ENCODE data around the gene RAI1.

The RAI1 gene

GRCh38 chr17:17789410-17789809 is 108.2 kb downstream of the RAI1 start:
- TF ChIP-seq, protein P1, sequence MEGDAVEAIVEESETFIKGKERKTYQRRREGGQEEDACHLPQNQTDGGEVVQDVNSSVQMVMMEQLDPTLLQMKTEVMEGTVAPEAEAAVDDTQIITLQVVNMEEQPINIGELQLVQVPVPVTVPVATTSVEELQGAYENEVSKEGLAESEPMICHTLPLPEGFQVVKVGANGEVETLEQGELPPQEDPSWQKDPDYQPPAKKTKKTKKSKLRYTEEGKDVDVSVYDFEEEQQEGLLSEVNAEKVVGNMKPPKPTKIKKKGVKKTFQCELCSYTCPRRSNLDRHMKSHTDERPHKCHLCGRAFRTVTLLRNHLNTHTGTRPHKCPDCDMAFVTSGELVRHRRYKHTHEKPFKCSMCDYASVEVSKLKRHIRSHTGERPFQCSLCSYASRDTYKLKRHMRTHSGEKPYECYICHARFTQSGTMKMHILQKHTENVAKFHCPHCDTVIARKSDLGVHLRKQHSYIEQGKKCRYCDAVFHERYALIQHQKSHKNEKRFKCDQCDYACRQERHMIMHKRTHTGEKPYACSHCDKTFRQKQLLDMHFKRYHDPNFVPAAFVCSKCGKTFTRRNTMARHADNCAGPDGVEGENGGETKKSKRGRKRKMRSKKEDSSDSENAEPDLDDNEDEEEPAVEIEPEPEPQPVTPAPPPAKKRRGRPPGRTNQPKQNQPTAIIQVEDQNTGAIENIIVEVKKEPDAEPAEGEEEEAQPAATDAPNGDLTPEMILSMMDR (IDR thresholded peaks at IDR 0.05; ENCODE audit: low read depth, low read length) = no peak
- DNase-seq (ENCODE audit: low read depth in 2 of 2) = no peak
- no peak overlapping the region for H3K4me3 ChIP-seq (replicated peaks in 1 of 2; ENCODE audit: low read depth in 2 of 2, low read length in 2 of 2)

- no peak overlapping the region for H3K4me3 ChIP-seq (replicated peaks in 1 of 2; ENCODE audit: low read depth in 2 of 2, low read length in 2 of 2)
- DNase-seq (ENCODE audit: low read depth in 2 of 2) = no peak
Observed at GRCh38 chr17:17789828-17790636, 108.8 kb downstream of the RAI1 start.

DNA sequence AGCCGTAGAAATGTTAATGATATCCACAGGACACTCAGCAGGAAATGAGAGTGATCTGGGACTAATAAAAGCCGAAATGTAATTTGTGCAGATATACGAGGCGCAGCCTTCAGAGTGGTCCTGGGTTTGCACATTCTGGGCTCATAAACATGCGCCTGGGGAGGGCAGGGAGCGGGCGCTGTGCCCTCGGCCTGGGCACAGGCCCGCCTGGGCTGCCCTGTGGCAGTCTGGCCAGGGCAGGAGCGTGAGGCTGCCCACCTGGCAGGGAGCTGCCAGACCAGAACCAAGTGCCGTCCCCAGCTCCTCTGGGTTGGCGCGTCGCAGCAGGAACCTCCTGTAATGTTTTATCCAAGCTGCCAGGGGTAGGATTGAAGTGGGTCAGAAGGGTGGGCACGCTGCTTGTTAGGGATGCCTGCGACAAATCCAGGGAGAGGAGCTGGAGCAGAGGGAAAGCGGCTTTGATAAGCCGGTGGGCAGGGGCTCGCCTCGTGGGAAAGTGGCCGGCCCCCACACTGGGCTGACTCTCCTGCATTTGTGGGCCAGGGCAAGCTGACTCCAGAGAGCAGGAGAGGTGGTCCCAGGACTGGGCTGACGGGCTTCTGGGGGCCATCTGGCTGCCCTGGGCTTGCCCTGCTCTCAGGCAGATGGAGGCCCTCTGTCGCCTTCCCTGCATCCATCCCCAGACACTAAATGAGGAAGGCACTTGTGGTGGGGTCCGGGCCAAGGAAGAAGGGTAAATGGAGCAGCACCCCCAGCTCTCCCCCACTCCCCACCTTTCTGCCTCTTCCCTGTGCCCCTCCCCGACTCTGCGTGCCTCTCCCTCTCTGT is 109.6 kb downstream of the RAI1 start:
- TF ChIP-seq, protein P1 (IDR thresholded peaks at IDR 0.05; ENCODE audit: low read depth, low read length) = no peak

More at GRCh38 chr17:17789828-17790636, 108.8 kb downstream of the RAI1 start:
- TF ChIP-seq, protein P1 (IDR thresholded peaks at IDR 0.05; ENCODE audit: low read depth, low read length) = no peak

GRCh38 chr17:17792037-17792550 is 110.8 kb downstream of the RAI1 start:
- TF ChIP-seq, protein P1 (IDR thresholded peaks at IDR 0.05; ENCODE audit: low read depth, low read length) = no peak
- no peak overlapping the region for H3K4me3 ChIP-seq (replicated peaks in 1 of 2; ENCODE audit: low read depth in 2 of 2, low read length in 2 of 2)
- no peak for DNase-seq (ENCODE audit: low read depth in 2 of 2)

More for the DNA sequence above, 109.6 kb downstream of the RAI1 start:
- no peak for DNase-seq (ENCODE audit: low read depth in 2 of 2)
- H3K4me3 ChIP-seq (replicated peaks in 1 of 2; ENCODE audit: low read depth in 2 of 2, low read length in 2 of 2) = no peak overlapping the region

DNA sequence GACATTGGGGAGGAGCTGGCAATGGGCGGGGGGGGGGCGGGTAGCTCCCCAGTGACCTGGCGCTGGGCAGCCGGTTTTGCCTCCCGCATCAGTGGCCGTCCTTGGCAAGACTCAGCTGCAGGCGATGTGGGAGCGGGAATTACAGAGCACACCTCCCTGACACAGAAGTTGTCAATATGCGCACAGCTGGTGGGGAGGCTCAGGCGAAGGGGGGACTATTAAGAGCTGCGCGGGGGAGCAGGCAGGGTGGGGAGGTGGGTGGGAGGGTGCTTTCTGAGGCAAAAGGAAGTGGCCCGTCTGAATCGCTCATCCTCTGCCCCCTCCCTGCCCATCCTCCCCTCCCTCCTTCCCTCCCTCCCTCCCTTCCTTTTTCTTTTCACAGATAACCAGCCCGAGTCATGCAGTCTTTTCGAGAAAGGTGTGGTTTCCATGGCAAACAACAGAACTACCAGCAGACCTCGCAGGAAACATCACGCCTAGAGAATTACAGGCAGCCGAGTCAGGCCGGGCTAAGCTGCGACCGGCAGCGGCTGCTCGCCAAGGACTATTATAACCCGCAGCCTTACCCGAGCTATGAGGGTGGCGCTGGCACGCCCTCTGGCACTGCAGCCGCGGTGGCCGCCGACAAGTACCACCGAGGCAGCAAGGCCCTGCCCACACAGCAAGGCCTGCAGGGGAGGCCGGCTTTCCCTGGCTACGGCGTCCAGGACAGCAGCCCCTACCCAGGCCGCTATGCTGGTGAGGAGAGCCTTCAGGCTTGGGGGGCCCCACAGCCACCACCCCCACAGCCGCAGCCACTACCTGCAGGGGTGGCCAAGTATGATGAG is 111.5 kb downstream of the RAI1 start:
- TF ChIP-seq, protein P1 (IDR thresholded peaks at IDR 0.05; ENCODE audit: low read depth, low read length) = no peak
- peak; percentile 73 to 88 for DNase-seq (ENCODE audit: low read depth in 2 of 2)
- H3K4me3 ChIP-seq (replicated peaks in 1 of 2; ENCODE audit: low read depth in 2 of 2, low read length in 2 of 2) = no peak overlapping the region
